RPMI8226 (cell line): ENCODE results near the gene CEP63.

Experiments used
- DNase-seq: peaks from one replicate; pipeline ENCODE4 v3.0.0-alpha.2; 2015

Gene CEP63

DNA sequence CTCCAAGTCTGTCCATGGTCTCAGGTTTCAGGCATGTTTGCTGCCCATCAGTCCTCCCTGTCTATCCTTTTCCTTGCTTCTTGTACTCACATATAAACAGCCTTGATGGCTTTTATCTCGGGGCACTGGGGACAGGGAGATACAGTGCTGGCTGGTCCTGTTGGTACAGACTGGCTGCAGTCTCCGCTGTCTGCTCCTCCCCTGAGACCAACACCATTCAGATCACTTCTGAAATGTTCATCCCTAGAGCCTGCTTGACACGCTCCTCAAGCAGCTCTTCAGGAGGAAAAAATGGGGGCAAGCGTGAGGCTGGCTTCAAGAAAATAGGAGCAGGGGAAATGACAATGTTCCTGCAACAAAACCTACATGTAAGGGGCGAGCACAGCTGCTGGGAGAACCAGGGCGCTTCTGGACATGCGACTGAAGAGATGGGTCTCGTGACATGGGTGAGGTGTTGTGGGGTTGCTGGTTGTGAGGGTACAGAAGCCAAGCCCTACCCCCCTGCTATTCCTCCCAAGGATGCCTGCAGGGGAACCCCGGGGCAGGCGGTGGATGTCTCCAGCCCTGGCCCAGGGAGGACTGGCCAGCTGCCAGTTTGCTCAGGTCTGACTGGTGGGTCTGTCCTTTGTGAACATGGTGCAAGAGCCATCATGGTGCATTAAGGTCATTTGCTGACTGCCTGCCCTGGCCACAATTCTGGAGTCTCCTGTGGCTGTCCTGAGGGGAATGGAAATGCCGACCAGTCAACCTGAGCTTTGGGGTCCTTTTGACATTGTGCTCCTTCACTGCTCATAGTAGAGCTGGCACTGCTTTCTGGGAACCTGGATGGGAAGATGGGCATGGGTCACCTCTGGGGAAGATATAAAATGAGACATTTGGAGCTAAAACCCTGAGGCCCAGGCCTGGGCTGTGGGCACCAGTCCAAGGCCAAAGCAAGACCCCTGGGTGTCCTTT is 124.9 kb downstream of the CEP63 start:
- no peak for DNase-seq

DNA sequence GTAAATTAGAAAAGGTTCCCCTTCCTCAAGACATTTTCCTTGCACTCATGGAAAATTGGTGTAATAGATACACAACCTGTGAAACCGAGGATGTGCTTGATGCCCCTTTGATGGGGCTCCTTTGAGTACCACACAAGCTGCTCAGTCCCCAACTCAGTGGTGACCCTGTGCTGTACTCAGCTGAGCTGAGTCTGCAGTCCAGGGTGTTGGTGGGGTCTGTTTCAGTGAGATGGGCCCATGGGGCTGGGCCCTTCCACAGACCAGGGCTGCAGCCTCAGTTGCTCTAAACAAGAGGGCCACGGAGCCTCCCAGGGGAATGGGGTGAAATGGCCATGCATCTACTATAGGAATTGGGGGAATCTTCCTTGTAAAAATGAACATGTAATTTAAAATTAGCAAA is 125.7 kb downstream of the CEP63 start:
- DNase-seq: no peak

DNA sequence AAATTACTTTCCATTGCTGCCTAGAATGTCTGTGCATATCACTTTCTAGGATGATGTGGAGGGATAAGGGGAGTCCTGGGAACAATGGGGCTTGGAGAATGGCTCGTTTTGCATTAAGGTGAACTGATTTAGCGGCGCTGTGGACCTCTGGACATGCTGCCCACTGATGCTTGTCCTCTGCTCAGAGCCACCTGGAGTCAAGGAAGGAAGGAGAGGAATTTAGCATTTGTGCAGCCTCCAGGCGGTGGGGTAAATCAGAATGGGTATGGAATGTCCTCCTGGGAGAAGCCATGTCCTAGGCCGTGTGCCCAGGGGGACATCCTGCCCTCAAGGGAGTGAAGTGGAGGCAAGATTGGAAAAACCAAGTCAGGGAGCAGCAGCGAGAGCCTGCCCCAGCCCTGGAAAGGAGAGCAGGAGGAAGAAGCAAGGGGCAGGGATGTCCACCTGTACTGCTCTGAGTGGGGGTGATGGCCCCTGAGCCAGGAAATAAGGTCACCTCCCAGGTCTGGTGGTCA is 127.2 kb downstream of the CEP63 start:
- DNase-seq: no peak

DNA sequence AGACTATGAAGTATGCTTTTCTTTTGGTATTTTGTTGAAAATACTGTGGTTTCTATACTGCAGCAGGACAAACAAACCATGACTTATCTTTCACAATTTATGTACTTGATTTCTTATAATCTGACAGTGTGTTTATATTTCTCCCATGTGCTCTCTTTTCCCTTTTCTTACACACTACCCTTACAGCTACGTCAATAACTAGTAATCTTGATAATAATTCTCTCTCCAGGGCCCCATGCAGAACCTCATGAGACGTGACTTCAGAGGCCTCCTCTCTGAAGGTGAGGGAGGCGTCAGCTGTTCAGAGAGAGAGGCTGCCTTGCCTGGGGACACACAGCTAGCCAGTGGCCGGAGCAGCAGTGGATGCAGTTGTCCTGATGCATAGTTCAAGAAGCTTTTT is 129.1 kb downstream of the CEP63 start:
- DNase-seq: no peak

DNA sequence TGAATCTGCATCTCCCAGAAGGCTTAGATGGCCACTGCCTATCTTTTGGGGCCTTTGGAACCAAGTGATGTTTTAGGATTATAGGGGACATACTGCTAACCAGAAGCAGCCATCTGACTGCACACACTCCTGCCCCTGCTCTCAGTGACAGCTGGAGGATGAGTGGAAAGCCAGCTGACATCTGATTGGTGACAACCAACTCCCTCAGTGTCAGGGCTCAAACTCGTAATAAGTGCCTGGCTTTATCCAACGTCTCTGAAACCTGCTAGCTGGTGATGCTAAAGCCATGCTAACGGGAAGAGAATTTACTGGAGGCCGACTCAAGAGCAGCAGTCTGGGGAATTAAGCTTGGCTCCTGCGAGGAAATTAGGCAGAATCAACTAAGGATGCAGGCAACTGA is 129.9 kb downstream of the CEP63 start:
- DNase-seq: no peak

DNA sequence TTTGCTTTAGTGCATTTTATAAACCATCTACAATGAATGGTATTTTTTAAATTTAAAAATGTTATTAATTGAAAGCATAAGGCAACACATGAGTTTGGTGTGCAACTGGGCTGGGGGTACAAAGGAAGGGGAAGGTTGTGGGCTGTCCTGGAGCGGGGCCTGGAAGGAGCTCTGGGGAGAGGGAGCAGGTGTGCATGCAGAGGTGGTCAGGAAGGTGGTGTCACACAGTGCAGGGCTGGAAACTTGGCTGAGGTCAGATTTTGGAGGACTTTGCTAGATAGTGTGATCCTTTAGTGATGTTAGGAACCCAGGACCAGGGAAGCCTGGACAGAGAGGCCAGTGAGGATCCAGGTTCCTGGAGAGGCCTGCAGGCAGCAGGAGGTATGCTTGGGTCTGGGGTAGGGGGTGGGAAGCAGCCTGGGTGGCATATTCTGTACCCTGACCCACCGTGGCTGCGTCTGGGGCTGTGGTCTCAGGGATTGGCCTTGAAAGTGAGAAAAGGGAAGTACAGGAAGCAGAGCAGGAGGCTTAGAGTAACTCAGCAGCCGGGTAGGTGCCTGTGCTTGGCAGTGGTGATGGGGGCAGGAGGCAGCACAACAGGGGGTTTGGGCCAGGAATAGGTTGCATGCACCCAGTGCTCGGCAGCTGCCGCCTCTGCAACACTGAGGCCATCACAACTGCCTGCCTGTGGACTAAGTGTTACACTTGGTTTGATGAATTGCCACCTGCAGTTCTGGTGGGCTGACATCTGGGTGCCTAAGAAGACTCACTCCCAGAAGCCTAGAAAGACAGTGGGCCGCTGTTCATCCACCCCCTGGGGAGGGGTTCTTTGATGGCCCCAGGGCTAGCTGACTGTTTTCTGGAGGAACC is 132.0 kb downstream of the CEP63 start:
- DNase-seq: no peak

DNA sequence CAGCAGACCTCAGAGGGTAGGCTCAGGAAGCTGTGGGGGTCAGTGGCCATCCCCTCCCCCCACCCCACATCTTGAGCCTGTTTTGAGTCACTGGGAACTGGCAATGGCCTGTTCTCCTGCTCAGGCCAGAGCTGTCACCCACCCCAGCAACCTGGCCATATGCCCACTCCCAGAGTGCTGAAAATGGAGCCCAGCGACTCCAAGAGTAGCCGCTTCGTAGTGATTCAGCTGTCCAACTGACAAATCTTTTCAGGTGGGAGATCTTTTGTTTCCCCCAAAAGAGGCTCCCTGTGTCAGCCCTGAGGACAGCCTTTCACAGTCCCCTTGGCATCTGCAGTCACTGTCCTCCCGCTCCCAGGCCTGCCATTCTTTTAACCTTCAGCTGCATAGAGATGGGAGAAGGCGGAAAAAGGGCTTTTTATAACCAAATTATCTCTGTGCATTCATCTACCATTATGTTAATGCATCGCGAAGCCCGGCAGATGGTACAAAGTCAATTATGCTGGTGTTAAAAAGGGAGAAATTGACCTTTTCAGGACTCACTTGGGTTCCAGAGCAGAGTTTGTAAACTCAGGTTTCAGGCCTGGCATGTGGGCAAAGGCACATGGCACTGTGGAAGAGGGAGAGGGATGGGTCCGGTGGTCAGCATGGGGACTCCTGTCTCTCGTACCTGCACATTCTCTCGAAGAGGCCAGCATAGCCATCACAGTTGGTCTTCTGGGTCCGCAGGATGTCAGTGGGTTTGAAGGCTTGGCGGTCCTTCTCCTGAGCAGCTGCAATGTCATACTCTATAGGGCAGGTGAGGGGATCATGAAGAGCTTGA is 132.8 kb downstream of the CEP63 start:
- no peak for DNase-seq

DNA sequence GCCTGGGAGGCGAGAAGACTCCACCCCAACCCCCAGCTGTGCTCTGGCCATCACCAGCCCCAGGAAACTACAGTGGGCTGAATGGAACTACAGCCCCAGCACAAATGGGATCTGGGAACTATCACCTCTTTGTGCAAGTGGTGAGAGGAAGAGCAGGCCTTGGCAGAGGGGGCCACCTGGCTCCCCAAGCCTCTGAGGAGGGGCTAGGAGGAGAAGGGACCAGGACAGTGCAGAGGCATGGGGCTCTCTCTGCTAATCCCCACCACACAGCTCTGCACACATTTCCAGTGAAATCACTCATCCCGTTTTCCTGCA is 133.4 kb downstream of the CEP63 start:
- no peak for DNase-seq

DNA sequence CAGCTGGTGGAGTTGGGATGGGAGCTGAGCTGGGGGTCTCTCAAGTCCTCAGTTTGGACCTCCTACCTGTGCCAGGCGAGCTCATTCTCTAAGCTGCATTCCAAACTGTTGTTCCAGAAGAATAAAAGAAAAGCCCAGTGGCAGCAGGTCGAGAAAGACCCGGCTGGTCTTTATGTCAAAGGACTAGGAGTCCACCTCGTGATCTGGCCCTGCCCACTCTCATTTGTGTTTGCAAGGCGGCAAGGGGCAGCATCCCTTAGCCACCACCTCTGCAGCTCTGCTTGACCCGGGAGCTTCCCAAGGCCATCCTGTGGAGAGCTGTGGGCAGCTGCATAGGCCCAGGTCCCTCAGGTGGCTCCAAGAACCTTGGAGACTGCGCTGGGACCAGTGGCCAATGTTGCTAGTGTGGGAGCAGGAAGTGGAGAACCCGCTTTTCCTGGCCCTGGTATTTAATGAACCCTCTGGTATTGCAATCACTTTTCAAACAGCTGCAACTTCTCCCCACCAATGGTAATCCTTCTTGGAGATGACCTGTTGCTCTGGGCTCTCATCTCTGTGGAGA is 134.1 kb downstream of the CEP63 start:
- DNase-seq: no peak

DNA sequence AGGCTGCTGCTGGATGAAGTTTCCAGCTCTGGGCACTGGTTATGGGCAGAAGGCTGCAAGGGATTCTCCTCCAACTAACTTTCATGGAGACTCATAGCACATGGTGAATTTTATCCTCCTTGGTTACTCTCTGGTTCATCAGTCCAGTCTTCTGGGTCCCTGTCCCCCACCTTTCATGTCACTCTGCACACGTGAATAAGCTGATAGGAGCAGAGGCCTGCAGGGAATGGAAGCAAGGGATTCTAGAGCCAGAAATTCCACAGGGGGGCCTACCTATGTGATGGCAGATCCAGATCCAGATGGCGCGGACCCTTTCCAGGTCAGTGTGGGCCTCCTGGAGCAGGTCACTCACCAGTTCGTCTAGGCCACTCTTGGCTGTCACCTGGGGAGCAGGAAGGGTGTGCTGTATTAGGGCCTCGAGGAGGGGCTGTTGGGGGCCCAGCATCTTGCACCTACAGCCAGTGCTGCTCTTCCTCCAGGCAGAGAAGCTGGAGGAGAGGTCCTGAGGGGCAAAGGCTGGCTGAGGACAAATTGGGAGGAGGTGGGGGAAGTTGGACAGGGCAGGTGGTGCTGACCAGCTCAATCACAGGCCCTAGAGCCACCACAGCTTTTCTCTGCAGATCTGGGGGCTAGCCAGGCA is 134.7 kb downstream of the CEP63 start:
- DNase-seq: no peak

DNA sequence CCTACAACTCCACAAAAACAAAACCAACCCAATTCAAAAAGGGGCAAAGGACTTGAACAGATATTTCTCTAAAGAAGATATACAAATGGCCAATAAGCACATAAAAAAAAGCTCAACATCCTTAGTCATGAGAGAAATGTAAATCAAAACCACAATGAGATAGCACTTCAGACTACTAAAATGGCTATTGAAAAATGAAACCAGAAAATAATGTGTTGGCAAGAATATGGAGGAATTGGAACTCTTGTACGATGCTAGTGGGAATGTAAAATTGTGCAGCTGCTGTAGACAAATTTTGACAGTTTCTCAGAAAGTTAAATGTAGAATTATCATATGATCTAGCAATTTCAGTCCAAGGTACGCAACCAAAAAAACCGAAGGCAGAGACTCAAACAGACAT is 136.0 kb downstream of the CEP63 start:
- no peak for DNase-seq

DNA sequence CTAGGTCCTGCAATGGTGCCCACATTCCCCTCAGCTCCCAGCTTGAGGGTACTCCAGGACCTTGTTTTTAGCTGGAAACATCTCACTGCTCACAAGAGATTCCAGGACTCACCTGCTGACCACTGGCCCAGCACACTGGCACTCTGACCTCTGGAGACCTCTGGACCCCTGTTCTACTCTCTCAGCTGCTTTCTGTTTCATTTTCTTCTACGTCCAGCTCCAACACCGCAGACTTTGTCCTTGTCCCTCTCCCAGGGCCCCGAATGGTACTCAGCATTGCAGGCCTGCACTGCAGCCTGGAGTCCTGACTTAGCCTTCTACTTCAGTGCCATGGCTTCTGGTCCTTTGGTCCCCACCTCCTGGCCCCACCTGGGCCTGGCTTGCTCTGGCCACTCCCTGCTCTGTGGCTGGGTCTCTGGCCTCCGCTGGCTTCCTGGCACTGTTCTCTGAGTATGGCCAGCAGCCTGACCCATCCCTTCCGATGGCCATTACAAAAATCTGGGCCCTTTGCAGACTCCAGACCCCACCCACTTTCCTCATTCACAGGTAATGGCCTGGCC is 137.0 kb downstream of the CEP63 start:
- DNase-seq: no peak

DNA sequence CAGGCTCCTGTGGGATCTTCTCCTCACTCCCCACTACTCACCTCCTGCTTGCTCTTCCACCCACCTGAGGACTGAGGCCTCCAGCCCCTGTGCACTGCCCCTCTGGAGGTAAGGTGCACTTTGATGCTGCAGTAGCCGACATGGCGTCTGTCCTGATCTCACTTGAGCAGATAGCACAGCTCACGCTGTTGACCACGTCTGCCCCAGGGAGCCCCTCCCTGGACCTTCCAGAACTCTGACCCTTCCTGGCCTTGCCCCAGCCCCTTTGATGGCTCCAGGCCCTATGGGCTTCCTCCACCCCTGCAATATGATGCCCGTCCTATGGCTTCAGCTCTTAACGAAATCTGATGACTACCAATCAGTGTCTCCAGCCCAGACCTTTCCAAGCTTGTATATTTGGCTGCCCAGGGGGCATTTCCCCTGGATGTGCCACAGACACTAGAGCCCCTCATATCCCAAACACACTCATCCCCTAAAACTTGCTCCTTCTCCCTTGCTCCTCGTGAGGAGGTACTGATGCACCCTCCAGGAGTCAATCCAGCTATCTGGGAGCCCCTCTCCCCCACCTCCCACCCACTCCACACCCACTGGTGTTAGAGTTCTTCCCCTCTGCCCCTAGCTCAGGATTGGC is 137.9 kb downstream of the CEP63 start:
- DNase-seq: no peak
